ENCODE measurements around the gene MTMR11. TPM values are rescaled to one million over a fixed set of nuclear protein-coding genes. Genes with fewer than 3 reads are reported as not detected.

The MTMR11 gene
- total and polyA plus RNA-seq, 2 of the 13 experiments (the other 11 are each of a cell fraction or from before 2014, with no cell fraction given) = 0.49 to 2.8 TPM

- TF ChIP-seq, protein P1, sequence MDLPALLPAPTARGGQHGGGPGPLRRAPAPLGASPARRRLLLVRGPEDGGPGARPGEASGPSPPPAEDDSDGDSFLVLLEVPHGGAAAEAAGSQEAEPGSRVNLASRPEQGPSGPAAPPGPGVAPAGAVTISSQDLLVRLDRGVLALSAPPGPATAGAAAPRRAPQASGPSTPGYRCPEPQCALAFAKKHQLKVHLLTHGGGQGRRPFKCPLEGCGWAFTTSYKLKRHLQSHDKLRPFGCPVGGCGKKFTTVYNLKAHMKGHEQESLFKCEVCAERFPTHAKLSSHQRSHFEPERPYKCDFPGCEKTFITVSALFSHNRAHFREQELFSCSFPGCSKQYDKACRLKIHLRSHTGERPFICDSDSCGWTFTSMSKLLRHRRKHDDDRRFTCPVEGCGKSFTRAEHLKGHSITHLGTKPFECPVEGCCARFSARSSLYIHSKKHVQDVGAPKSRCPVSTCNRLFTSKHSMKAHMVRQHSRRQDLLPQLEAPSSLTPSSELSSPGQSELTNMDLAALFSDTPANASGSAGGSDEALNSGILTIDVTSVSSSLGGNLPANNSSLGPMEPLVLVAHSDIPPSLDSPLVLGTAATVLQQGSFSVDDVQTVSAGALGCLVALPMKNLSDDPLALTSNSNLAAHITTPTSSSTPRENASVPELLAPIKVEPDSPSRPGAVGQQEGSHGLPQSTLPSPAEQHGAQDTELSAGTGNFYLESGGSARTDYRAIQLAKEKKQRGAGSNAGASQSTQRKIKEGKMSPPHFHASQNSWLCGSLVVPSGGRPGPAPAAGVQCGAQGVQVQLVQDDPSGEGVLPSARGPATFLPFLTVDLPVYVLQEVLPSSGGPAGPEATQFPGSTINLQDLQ (CRISPR knock-in tag; IDR thresholded peaks at IDR 0.05) = peak; percentile 58; the same call in 1 of the 2 replicates
- 0 out of 2 replicates have a peak, but pooled peaks have one; percentile 5 for TF ChIP-seq BHLHE40 (IDR thresholded peaks at IDR 0.05; ENCODE audit: low read length)
- TF ChIP-seq KDM2A (CRISPR knock-in tag; IDR thresholded peaks at IDR 0.05; ENCODE audit: borderline replicate concordance, low read depth) = peak; percentile 57
- TF ChIP-seq, protein P2, sequence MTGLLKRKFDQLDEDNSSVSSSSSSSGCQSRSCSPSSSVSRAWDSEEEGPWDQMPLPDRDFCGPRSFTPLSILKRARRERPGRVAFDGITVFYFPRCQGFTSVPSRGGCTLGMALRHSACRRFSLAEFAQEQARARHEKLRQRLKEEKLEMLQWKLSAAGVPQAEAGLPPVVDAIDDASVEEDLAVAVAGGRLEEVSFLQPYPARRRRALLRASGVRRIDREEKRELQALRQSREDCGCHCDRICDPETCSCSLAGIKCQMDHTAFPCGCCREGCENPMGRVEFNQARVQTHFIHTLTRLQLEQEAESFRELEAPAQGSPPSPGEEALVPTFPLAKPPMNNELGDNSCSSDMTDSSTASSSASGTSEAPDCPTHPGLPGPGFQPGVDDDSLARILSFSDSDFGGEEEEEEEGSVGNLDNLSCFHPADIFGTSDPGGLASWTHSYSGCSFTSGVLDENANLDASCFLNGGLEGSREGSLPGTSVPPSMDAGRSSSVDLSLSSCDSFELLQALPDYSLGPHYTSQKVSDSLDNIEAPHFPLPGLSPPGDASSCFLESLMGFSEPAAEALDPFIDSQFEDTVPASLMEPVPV (CRISPR knock-in tag; IDR thresholded peaks at IDR 0.05) = peak; percentile 19; the same call in 1 of the 2 replicates
- TF ChIP-seq HCFC1 (IDR thresholded peaks at IDR 0.05; ENCODE audit: low read depth, low read length) = no peak
- TF ChIP-seq ARHGAP35 (CRISPR knock-in tag; IDR thresholded peaks at IDR 0.05; ENCODE audit: borderline replicate concordance) = 0 out of 2 replicates have a peak, but pooled peaks have one; percentile 23
- TF ChIP-seq ZNF572 (CRISPR knock-in tag; IDR thresholded peaks at IDR 0.05) = no peak
- no peak for TF ChIP-seq MZF1 (CRISPR knock-in tag; IDR thresholded peaks at IDR 0.05; ENCODE audit: borderline replicate concordance)
- no peak for TF ChIP-seq RFX1 (IDR thresholded peaks at IDR 0.05)
- TF ChIP-seq ZBTB42 (CRISPR knock-in tag; IDR thresholded peaks at IDR 0.05) = no peak
- TF ChIP-seq ARNTL (CRISPR knock-in tag; IDR thresholded peaks at IDR 0.05) = peak; percentile 18; the same call in 1 of the 2 replicates
- no peak for TF ChIP-seq ZNF781 (CRISPR knock-in tag; IDR thresholded peaks at IDR 0.05; ENCODE audit: borderline replicate concordance, not compliant biosample characterization)
- peak; percentile 16; the same call in 1 of the 3 replicates for TF ChIP-seq MXI1 (IDR thresholded peaks at IDR 0.05; ENCODE audit: borderline replicate concordance, low read depth, low read length)
- TF ChIP-seq, protein P3, sequence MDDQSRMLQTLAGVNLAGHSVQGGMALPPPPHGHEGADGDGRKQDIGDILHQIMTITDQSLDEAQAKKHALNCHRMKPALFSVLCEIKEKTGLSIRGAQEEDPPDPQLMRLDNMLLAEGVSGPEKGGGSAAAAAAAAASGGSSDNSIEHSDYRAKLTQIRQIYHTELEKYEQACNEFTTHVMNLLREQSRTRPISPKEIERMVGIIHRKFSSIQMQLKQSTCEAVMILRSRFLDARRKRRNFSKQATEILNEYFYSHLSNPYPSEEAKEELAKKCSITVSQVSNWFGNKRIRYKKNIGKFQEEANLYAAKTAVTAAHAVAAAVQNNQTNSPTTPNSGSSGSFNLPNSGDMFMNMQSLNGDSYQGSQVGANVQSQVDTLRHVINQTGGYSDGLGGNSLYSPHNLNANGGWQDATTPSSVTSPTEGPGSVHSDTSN (CRISPR knock-in tag; IDR thresholded peaks at IDR 0.05; ENCODE audit: borderline replicate concordance) = no peak
- no peak for TF ChIP-seq TCF12 (IDR thresholded peaks at IDR 0.05)
- TF ChIP-seq TCF12 (CRISPR knock-in tag; IDR thresholded peaks at IDR 0.05) = no peak
- no peak for TF ChIP-seq ZNF326 (CRISPR knock-in tag; IDR thresholded peaks at IDR 0.05; ENCODE audit: borderline replicate concordance)
- no peak for TF ChIP-seq ZNF317 (CRISPR knock-in tag; IDR thresholded peaks at IDR 0.05)
- TF ChIP-seq ZMYM3 (CRISPR knock-in tag; IDR thresholded peaks at IDR 0.05) = no peak
- TF ChIP-seq, protein P4, sequence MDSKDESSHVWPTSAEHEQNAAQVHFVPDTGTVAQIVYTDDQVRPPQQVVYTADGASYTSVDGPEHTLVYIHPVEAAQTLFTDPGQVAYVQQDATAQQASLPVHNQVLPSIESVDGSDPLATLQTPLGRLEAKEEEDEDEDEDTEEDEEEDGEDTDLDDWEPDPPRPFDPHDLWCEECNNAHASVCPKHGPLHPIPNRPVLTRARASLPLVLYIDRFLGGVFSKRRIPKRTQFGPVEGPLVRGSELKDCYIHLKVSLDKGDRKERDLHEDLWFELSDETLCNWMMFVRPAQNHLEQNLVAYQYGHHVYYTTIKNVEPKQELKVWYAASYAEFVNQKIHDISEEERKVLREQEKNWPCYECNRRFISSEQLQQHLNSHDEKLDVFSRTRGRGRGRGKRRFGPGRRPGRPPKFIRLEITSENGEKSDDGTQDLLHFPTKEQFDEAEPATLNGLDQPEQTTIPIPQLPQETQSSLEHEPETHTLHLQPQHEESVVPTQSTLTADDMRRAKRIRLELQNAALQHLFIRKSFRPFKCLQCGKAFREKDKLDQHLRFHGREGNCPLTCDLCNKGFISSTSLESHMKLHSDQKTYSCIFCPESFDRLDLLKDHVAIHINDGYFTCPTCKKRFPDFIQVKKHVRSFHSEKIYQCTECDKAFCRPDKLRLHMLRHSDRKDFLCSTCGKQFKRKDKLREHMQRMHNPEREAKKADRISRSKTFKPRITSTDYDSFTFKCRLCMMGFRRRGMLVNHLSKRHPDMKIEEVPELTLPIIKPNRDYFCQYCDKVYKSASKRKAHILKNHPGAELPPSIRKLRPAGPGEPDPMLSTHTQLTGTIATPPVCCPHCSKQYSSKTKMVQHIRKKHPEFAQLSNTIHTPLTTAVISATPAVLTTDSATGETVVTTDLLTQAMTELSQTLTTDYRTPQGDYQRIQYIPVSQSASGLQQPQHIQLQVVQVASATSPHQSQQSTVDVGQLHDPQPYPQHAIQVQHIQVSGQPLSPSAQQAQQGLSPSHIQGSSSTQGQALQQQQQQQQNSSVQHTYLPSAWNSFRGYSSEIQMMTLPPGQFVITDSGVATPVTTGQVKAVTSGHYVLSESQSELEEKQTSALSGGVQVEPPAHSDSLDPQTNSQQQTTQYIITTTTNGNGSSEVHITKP (CRISPR knock-in tag; IDR thresholded peaks at IDR 0.05; ENCODE audit: low read depth) = no peak
These were observed 50.1 kb downstream of the MTMR11 start (continued) for GRCh38 chr1:149886396-149887195.
